Nephron progenitor cell (in vitro differentiated cells): ENCODE data around the gene HINFP.

Experiments
- DNase-seq: peaks from one replicate; pipeline ENCODE4 v3.0.0; 2021
- H3K27ac Mint-ChIP-seq: 2 replicates; pipeline ENCODE4 v1.8.0; 2021; ENCODE audit warnings: mild to moderate bottlenecking, moderate library complexity, mixed read lengths
- H3K27me3 Mint-ChIP-seq: 2 replicates; pipeline ENCODE4 v1.8.0; 2021; ENCODE audit warnings: mild to moderate bottlenecking, low read depth, mixed read lengths; ENCODE audit not compliant: poor library complexity
- H3K36me3 Mint-ChIP-seq: 2 replicates; pipeline ENCODE4 v1.8.0; 2021; ENCODE audit warnings: low read depth, mixed read lengths
- H3K4me1 Mint-ChIP-seq: 2 replicates; pipeline ENCODE4 v1.8.0; 2021; ENCODE audit warnings: mixed read lengths
- H3K4me3 Mint-ChIP-seq: 2 replicates; pipeline ENCODE4 v1.8.0; 2021; ENCODE audit warnings: mild to moderate bottlenecking, moderate library complexity, mixed read lengths
- H3K9me3 Mint-ChIP-seq: 2 replicates; pipeline ENCODE4 v1.8.0; 2021; ENCODE audit warnings: mild to moderate bottlenecking, moderate library complexity, mixed read lengths
- TF ChIP-seq, protein P1 (sequence below): fragments of 200-600 bp; sonication (generic); IDR thresholded peaks from 2 replicates; pipeline ENCODE4 v1.5.0; 2021; ENCODE audit warnings: antibody characterized with exemption

HINFP gene

GRCh38 chr11:119149786-119150275, 28.5 kb downstream of the HINFP start:
- Mint-ChIP-seq H3K27me3 (peaks cover 85% of the 10 kb centered on the region), H3K36me3 (no peaks in the 10 kb centered on the region), H3K27ac (no peak overlapping the region), H3K4me1 (peaks cover 19% of the 10 kb centered on the region), H3K4me3 (peak overlapping the region; percentile 77), H3K9me3 (no peaks in the 10 kb centered on the region)
- TF ChIP-seq, protein P1, sequence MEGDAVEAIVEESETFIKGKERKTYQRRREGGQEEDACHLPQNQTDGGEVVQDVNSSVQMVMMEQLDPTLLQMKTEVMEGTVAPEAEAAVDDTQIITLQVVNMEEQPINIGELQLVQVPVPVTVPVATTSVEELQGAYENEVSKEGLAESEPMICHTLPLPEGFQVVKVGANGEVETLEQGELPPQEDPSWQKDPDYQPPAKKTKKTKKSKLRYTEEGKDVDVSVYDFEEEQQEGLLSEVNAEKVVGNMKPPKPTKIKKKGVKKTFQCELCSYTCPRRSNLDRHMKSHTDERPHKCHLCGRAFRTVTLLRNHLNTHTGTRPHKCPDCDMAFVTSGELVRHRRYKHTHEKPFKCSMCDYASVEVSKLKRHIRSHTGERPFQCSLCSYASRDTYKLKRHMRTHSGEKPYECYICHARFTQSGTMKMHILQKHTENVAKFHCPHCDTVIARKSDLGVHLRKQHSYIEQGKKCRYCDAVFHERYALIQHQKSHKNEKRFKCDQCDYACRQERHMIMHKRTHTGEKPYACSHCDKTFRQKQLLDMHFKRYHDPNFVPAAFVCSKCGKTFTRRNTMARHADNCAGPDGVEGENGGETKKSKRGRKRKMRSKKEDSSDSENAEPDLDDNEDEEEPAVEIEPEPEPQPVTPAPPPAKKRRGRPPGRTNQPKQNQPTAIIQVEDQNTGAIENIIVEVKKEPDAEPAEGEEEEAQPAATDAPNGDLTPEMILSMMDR = no peak
- no peak for DNase-seq

- DNase-seq = no peak
- no peak overlapping the region for H3K27ac Mint-ChIP-seq
- H3K4me3 Mint-ChIP-seq = no peak overlapping the region
- H3K36me3 Mint-ChIP-seq = no peaks in the 10 kb centered on the region
- peaks cover 14% of the 10 kb centered on the region for H3K4me1 Mint-ChIP-seq
- H3K27me3 Mint-ChIP-seq = peaks cover 76% of the 10 kb centered on the region
- no peaks in the 10 kb centered on the region for H3K9me3 Mint-ChIP-seq
- TF ChIP-seq, protein P1 = no peak
Measured at GRCh38 chr11:119152043-119152442, 30.7 kb downstream of the HINFP start.

DNA sequence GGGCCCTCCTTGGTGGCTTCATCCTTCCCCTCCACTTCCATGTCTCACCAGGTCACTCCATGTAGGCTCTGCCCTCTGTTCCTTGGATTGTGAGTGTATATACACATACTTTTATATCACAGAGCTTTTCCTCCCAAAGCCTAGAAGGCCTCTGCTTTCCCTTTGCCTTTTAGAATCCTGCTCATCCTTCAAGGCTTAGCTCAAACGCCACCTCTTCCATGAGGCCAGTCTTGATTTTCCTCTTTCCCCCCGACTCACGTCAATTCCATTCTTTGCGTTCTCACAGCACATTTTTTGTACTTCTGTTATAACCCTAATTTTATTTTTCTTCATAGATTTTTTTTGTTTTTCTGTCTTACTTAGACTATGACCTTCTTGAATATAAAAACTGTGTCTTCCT, 31.2 kb downstream of the HINFP start:
- TF ChIP-seq, protein P1 = no peak
- Mint-ChIP-seq H3K4me3 (no peak overlapping the region), H3K4me1 (peaks cover 11% of the 10 kb centered on the region), H3K36me3 (no peaks in the 10 kb centered on the region), H3K9me3 (no peaks in the 10 kb centered on the region), H3K27me3 (peaks cover 73% of the 10 kb centered on the region), H3K27ac (no peak overlapping the region)
- no peak for DNase-seq

- TF ChIP-seq, protein P1 = peak; percentile 8
- H3K4me3 Mint-ChIP-seq = no peak overlapping the region
- DNase-seq = no peak
- H3K36me3 Mint-ChIP-seq = no peaks in the 10 kb centered on the region
- peaks cover 67% of the 10 kb centered on the region for H3K27me3 Mint-ChIP-seq
- H3K4me1 Mint-ChIP-seq = peaks cover 5% of the 10 kb centered on the region
- H3K27ac Mint-ChIP-seq = no peak overlapping the region
- no peaks in the 10 kb centered on the region for H3K9me3 Mint-ChIP-seq
Measured at GRCh38 chr11:119153049-119153818, 31.9 kb downstream of the HINFP start.

- Mint-ChIP-seq H3K4me1 (no peaks in the 10 kb centered on the region), H3K27me3 (peaks cover 67% of the 10 kb centered on the region), H3K27ac (no peak overlapping the region), H3K4me3 (no peak overlapping the region), H3K9me3 (no peaks in the 10 kb centered on the region), H3K36me3 (no peaks in the 10 kb centered on the region)
- no peak for DNase-seq
- TF ChIP-seq, protein P1 = no peak
Measured at GRCh38 chr11:119154178-119154577, 32.8 kb downstream of the HINFP start.
